Neural cell (in vitro differentiated cells): ENCODE measurements around the gene GRID2IP.

Experiments
- CTCF ChIP-seq: fragments of 450-650 bp; IDR thresholded peaks from 2 replicates; pipeline ENCODE4 v1.5.1; 2014; ENCODE audit warnings: antibody characterized with exemption, mild to moderate bottlenecking, moderate library complexity; ENCODE audit not compliant: poor library complexity, severe bottlenecking
- EP300 ChIP-seq: fragments of 450-650 bp; conservative IDR thresholded peaks from 2 replicates; pipeline ENCODE4 v1.6.1; 2014; ENCODE audit warnings: antibody characterized with exemption, mild to moderate bottlenecking, moderate library complexity; ENCODE audit not compliant: poor library complexity, severe bottlenecking
- POLR2AphosphoS5 ChIP-seq: IDR thresholded peaks from 2 replicates; pipeline ENCODE4 v1.6.1; 2012
- SMC3 ChIP-seq: fragments of 450-650 bp; conservative IDR thresholded peaks from 2 replicates; pipeline ENCODE4 v1.6.1; 2014; ENCODE audit warnings: antibody characterized with exemption, mild to moderate bottlenecking, moderate library complexity; ENCODE audit not compliant: poor library complexity

- TF ChIP-seq CTCF (no peak), POLR2AphosphoS5 (no peak), EP300 (no peak), SMC3 (no peak)
Observed at GRCh38 chr7:6547400-6547799, 3.9 kb downstream of the GRID2IP start.
